HEK293 (cell line): ENCODE data around the gene MAEA.

Experiments
- BCL11A ChIP-seq: fragments of 450-650 bp; formaldehyde crosslinking; IDR thresholded peaks from 2 replicates; pipeline ENCODE4 v1.5.1; 2016; ENCODE audit warnings: low read depth, missing biosample characterization, missing genetic modification characterization
- CTCF ChIP-seq: fragments of 450-650 bp; formaldehyde crosslinking; IDR thresholded peaks from 2 replicates; pipeline ENCODE4 v1.5.1; 2016; ENCODE audit warnings: missing biosample characterization, missing genetic modification characterization
- GFI1B ChIP-seq: fragments of 450-650 bp; formaldehyde crosslinking; IDR thresholded peaks from 2 replicates; pipeline ENCODE4 v1.5.1; 2016; ENCODE audit warnings: missing biosample characterization, missing genetic modification characterization
- HOXA7 ChIP-seq: sonication (generic); formaldehyde crosslinking; IDR thresholded peaks from 2 replicates; pipeline ENCODE4 v1.8.1; 2022; ENCODE audit warnings: missing genetic modification reagents, borderline replicate concordance
- REST ChIP-seq: fragments of 450-650 bp; formaldehyde crosslinking; IDR thresholded peaks from 2 replicates; pipeline ENCODE4 v1.5.1; 2016; ENCODE audit warnings: missing biosample characterization, missing genetic modification characterization
- YY1 ChIP-seq: fragments of 450-650 bp; formaldehyde crosslinking; IDR thresholded peaks from 2 replicates; pipeline ENCODE4 v1.5.1; 2018; ENCODE audit warnings: missing biosample characterization, missing genetic modification characterization
- ZNF121 ChIP-seq: fragments of 450-650 bp; formaldehyde crosslinking; IDR thresholded peaks from 2 replicates; pipeline ENCODE4 v1.5.1; 2016; ENCODE audit warnings: missing biosample characterization, missing genetic modification characterization
- ZNF132 ChIP-seq: fragments of 450-650 bp; formaldehyde crosslinking; IDR thresholded peaks from 2 replicates; pipeline ENCODE4 v1.5.1; 2017; ENCODE audit warnings: missing biosample characterization, missing genetic modification characterization, borderline replicate concordance
- ZNF280C ChIP-seq: fragments of 450-650 bp; formaldehyde crosslinking; IDR thresholded peaks from 2 replicates; pipeline ENCODE4 v1.5.1; 2016; ENCODE audit warnings: missing biosample characterization, missing genetic modification characterization
- ZNF548 ChIP-seq: fragments of 450-650 bp; formaldehyde crosslinking; IDR thresholded peaks from 2 replicates; pipeline ENCODE4 v1.5.1; 2016; ENCODE audit warnings: missing biosample characterization, missing genetic modification characterization
- ZNF560 ChIP-seq: fragments of 450-650 bp; formaldehyde crosslinking; IDR thresholded peaks from 2 replicates; pipeline ENCODE4 v1.5.1; 2017; ENCODE audit warnings: missing biosample characterization, missing genetic modification characterization, borderline replicate concordance
- ZNF785 ChIP-seq: fragments of 450-650 bp; formaldehyde crosslinking; IDR thresholded peaks from 2 replicates; pipeline ENCODE4 v1.5.1; 2016; ENCODE audit warnings: missing biosample characterization, missing genetic modification characterization
- ZSCAN5A ChIP-seq: fragments of 450-650 bp; formaldehyde crosslinking; IDR thresholded peaks from 2 replicates; pipeline ENCODE4 v1.5.1; 2016; ENCODE audit warnings: missing biosample characterization, missing genetic modification characterization

- no peak for TF ChIP-seq ZNF785
- TF ChIP-seq YY1, result no peak
- TF ChIP-seq ZNF560 (tag by site-specific recombination), result no peak
- no peak for TF ChIP-seq ZNF121 (tag by site-specific recombination)
- no peak for TF ChIP-seq CTCF (tag by site-specific recombination)
- no peak for TF ChIP-seq GFI1B (tag by site-specific recombination)
- TF ChIP-seq HOXA7 (CRISPR knock-in tag), result no peak
- no peak for TF ChIP-seq ZNF280C (tag by site-specific recombination)
- no peak for TF ChIP-seq ZNF132 (tag by site-specific recombination)
- no peak for TF ChIP-seq REST (tag by site-specific recombination)
- TF ChIP-seq ZSCAN5A (tag by site-specific recombination), result no peak
- no peak for TF ChIP-seq ZNF548 (tag by site-specific recombination)
- no peak for TF ChIP-seq BCL11A (tag by site-specific recombination)
Observed at GRCh38 chr4:1384675-1385372, 95.1 kb downstream of the MAEA start.
